Activated naive CD8-positive, alpha-beta T cell treated with anti-CD3 and anti-CD28 coated beads for 36 hours (primary cell): ENCODE data around the gene PRKCZ. TPM values are rescaled to one million over a fixed set of nuclear protein-coding genes. Genes with fewer than 3 reads are reported as not detected.

Source experiments
- DNase-seq: peaks from one replicate; pipeline ENCODE4 v3.0.0; 2021
- H3K27ac Mint-ChIP-seq: one replicate; pipeline ENCODE4 v1.8.0; 2022; ENCODE audit warnings: mild to moderate bottlenecking, moderate library complexity, mixed read lengths
- H3K27me3 Mint-ChIP-seq: one replicate; pipeline ENCODE4 v1.8.0; 2022; ENCODE audit warnings: mild to moderate bottlenecking, mixed read lengths
- H3K36me3 Mint-ChIP-seq: one replicate; pipeline ENCODE4 v1.8.0; 2021; ENCODE audit warnings: mild to moderate bottlenecking, mixed read lengths
- H3K4me1 Mint-ChIP-seq: one replicate; pipeline ENCODE4 v1.8.0; 2021; ENCODE audit warnings: mixed read lengths
- H3K4me3 Mint-ChIP-seq: one replicate; pipeline ENCODE4 v1.8.0; 2022; ENCODE audit warnings: mild to moderate bottlenecking, moderate library complexity, mixed read lengths
- H3K9me3 Mint-ChIP-seq: one replicate; pipeline ENCODE4 v1.8.0; 2022; ENCODE audit warnings: mixed read lengths
- total RNA-seq, 2 experiments: library from RNA; stranded (reverse); gene quantifications; one replicate each; pipeline ENCODE4 v1.2.3, GENCODE V29; 2021

The PRKCZ gene
- total RNA-seq, 2 experiments from 2014 or later: 11.1 to 13.0 TPM

GRCh38 chr1:2046953-2047748, 3.1 kb upstream of the PRKCZ start:
- no peak for DNase-seq
- no peaks in the 10 kb centered on the region for H3K9me3 Mint-ChIP-seq
- H3K27me3 Mint-ChIP-seq: peaks cover 21% of the 10 kb centered on the region
- no peak overlapping the region for H3K4me3 Mint-ChIP-seq
- H3K4me1 Mint-ChIP-seq: peaks cover 14% of the 10 kb centered on the region
- no peaks in the 10 kb centered on the region for H3K36me3 Mint-ChIP-seq
- no peak overlapping the region for H3K27ac Mint-ChIP-seq

GRCh38 chr1:2047749-2048729, 2.2 kb upstream of the PRKCZ start:
- no peak for DNase-seq
- peak overlapping the region; percentile 40 for H3K4me3 Mint-ChIP-seq
- no peaks in the 10 kb centered on the region for H3K9me3 Mint-ChIP-seq
- H3K27ac Mint-ChIP-seq: no peak overlapping the region
- peaks cover 21% of the 10 kb centered on the region for H3K27me3 Mint-ChIP-seq
- H3K4me1 Mint-ChIP-seq: peaks cover 18% of the 10 kb centered on the region
- H3K36me3 Mint-ChIP-seq: no peaks in the 10 kb centered on the region

- no peaks in the 10 kb centered on the region for H3K36me3 Mint-ChIP-seq
- H3K9me3 Mint-ChIP-seq: no peaks in the 10 kb centered on the region
- H3K4me1 Mint-ChIP-seq: peaks cover 16% of the 10 kb centered on the region
- H3K27me3 Mint-ChIP-seq: peaks cover 21% of the 10 kb centered on the region
- H3K4me3 Mint-ChIP-seq: peak overlapping the region; percentile 80
- H3K27ac Mint-ChIP-seq: peak overlapping the region; percentile 54
- no peak for DNase-seq
Observed at GRCh38 chr1:2049225-2049717, 940 bp upstream of the PRKCZ start.

GRCh38 chr1:2050461-2050792, 216 bp downstream of the PRKCZ start:
- no peak for DNase-seq
- Mint-ChIP-seq H3K27me3 (peaks cover 19% of the 10 kb centered on the region), H3K9me3 (no peaks in the 10 kb centered on the region), H3K36me3 (no peaks in the 10 kb centered on the region), H3K27ac (no peak overlapping the region), H3K4me3 (peak overlapping the region; percentile 58), H3K4me1 (peaks cover 15% of the 10 kb centered on the region)

- no peak for DNase-seq
- peak overlapping the region; percentile 58 for H3K4me3 Mint-ChIP-seq
Observed at GRCh38 chr1:2050793-2051682, 827 bp downstream of the PRKCZ start.

GRCh38 chr1:2052054-2052679, 2.0 kb downstream of the PRKCZ start:
- Mint-ChIP-seq H3K4me1 (peaks cover 10% of the 10 kb centered on the region), H3K9me3 (no peaks in the 10 kb centered on the region), H3K27ac (no peak overlapping the region), H3K36me3 (no peaks in the 10 kb centered on the region), H3K27me3 (peaks cover 15% of the 10 kb centered on the region), H3K4me3 (peak overlapping the region; percentile 4)
- no peak for DNase-seq

More at GRCh38 chr1:2050793-2051682, 827 bp downstream of the PRKCZ start:
- H3K9me3 Mint-ChIP-seq: no peaks in the 10 kb centered on the region
- peaks cover 15% of the 10 kb centered on the region for H3K27me3 Mint-ChIP-seq
- H3K4me1 Mint-ChIP-seq: peaks cover 10% of the 10 kb centered on the region
- no peak overlapping the region for H3K27ac Mint-ChIP-seq
- H3K36me3 Mint-ChIP-seq: no peaks in the 10 kb centered on the region

- H3K27ac Mint-ChIP-seq: no peak overlapping the region
- H3K27me3 Mint-ChIP-seq: peaks cover 15% of the 10 kb centered on the region
- H3K9me3 Mint-ChIP-seq: no peaks in the 10 kb centered on the region
- peak overlapping the region; percentile 4 for H3K4me3 Mint-ChIP-seq
- no peak for DNase-seq
- no peaks in the 10 kb centered on the region for H3K36me3 Mint-ChIP-seq
- peaks cover 10% of the 10 kb centered on the region for H3K4me1 Mint-ChIP-seq
Observed at GRCh38 chr1:2052756-2053155, 2.5 kb downstream of the PRKCZ start.

- H3K36me3 Mint-ChIP-seq: no peaks in the 10 kb centered on the region
- H3K27me3 Mint-ChIP-seq: peaks cover 13% of the 10 kb centered on the region
- no peak for DNase-seq
- H3K4me3 Mint-ChIP-seq: no peak overlapping the region
- H3K27ac Mint-ChIP-seq: no peak overlapping the region
- H3K4me1 Mint-ChIP-seq: peaks cover 10% of the 10 kb centered on the region
- no peaks in the 10 kb centered on the region for H3K9me3 Mint-ChIP-seq
Observed at GRCh38 chr1:2053217-2053616, 3.0 kb downstream of the PRKCZ start.

- Mint-ChIP-seq H3K27me3 (peaks cover 6% of the 10 kb centered on the region), H3K4me1 (peaks cover 10% of the 10 kb centered on the region), H3K36me3 (no peaks in the 10 kb centered on the region), H3K9me3 (no peaks in the 10 kb centered on the region), H3K4me3 (no peak overlapping the region), H3K27ac (no peak overlapping the region)
- DNase-seq: no peak
Observed at GRCh38 chr1:2053784-2054376, 3.7 kb downstream of the PRKCZ start.

GRCh38 chr1:2054560-2054959, 4.3 kb downstream of the PRKCZ start:
- H3K27me3 Mint-ChIP-seq: no peaks in the 10 kb centered on the region
- H3K36me3 Mint-ChIP-seq: peaks cover 3% of the 10 kb centered on the region
- H3K9me3 Mint-ChIP-seq: no peaks in the 10 kb centered on the region
- H3K4me3 Mint-ChIP-seq: no peak overlapping the region
- DNase-seq: no peak
- no peak overlapping the region for H3K27ac Mint-ChIP-seq
- H3K4me1 Mint-ChIP-seq: peaks cover 4% of the 10 kb centered on the region

GRCh38 chr1:2055911-2056575, 5.8 kb downstream of the PRKCZ start:
- no peak for DNase-seq
- peaks cover 3% of the 10 kb centered on the region for H3K36me3 Mint-ChIP-seq
- H3K27ac Mint-ChIP-seq: no peak overlapping the region
- peaks cover 4% of the 10 kb centered on the region for H3K4me1 Mint-ChIP-seq
- H3K4me3 Mint-ChIP-seq: no peak overlapping the region
- no peaks in the 10 kb centered on the region for H3K27me3 Mint-ChIP-seq
- H3K9me3 Mint-ChIP-seq: no peaks in the 10 kb centered on the region

- Mint-ChIP-seq H3K4me1 (peaks cover 4% of the 10 kb centered on the region), H3K27ac (no peak overlapping the region), H3K27me3 (no peaks in the 10 kb centered on the region), H3K36me3 (peaks cover 3% of the 10 kb centered on the region), H3K4me3 (no peak overlapping the region), H3K9me3 (no peaks in the 10 kb centered on the region)
- no peak for DNase-seq
Observed at GRCh38 chr1:2056955-2057590, 6.9 kb downstream of the PRKCZ start.

GRCh38 chr1:2059290-2059953, 9.2 kb downstream of the PRKCZ start:
- Mint-ChIP-seq H3K4me3 (no peak overlapping the region), H3K4me1 (no peaks in the 10 kb centered on the region), H3K27me3 (no peaks in the 10 kb centered on the region)

More at GRCh38 chr1:2059290-2059953, 9.2 kb downstream of the PRKCZ start:
- H3K36me3 Mint-ChIP-seq: peaks cover 16% of the 10 kb centered on the region
- no peak for DNase-seq
- H3K9me3 Mint-ChIP-seq: peaks cover 4% of the 10 kb centered on the region
- no peak overlapping the region for H3K27ac Mint-ChIP-seq
